ENCODE data around the gene GJA4. TPM values are rescaled to one million over a fixed set of nuclear protein-coding genes. Genes with fewer than 3 reads are reported as not detected.

The GJA4 gene
- polyA plus RNA-seq, 1 donor from 2014 or later = not detected

GRCh38 chr1:34746101-34746500 is 46.7 kb upstream of the GJA4 start:
- Histone ChIP-seq H3K9me2 (ENCODE audit: insufficient read depth, low read length) (no peaks in the 10 kb centered on the region), H3K27ac (ENCODE audit: low read length) (no peak overlapping the region), H3F3A (ENCODE audit: insufficient read depth, low read length, poor library complexity, severe bottlenecking) (no peaks in the 10 kb centered on the region), H3K4me2 (ENCODE audit: low read length) (no peak overlapping the region), H2AFZ (ENCODE audit: low read depth, low read length) (no peak overlapping the region), H3K9me3 (ENCODE audit: low read length) (no peaks in the 10 kb centered on the region), H3K36me3 (ENCODE audit: insufficient read depth, low read length) (no peaks in the 10 kb centered on the region), H4K20me1 (ENCODE audit: insufficient read depth) (no peaks in the 10 kb centered on the region), H3K27me3 (ENCODE audit: insufficient read depth, low read depth, low read length) (no peaks in the 10 kb centered on the region), H3K4me3 (ENCODE audit: low read length) (no peak overlapping the region), H3K9ac (ENCODE audit: low read length) (no peak overlapping the region), H3K79me2 (replicated peaks; ENCODE audit: insufficient read depth, low read length) (no peaks in the 10 kb centered on the region)
- no peak for TF ChIP-seq RAD21 (conservative IDR thresholded peaks at IDR 0.05)
- TF ChIP-seq EP300 (conservative IDR thresholded peaks at IDR 0.05; ENCODE audit: poor library complexity, severe bottlenecking) = no peak
- no peak for TF ChIP-seq SMC3 (conservative IDR thresholded peaks at IDR 0.05; ENCODE audit: poor library complexity)
- TF ChIP-seq POLR2AphosphoS5 (IDR thresholded peaks at IDR 0.05) = no peak
- TF ChIP-seq MXI1 (conservative IDR thresholded peaks at IDR 0.05; ENCODE audit: poor library complexity, severe bottlenecking) = no peak
- no peak for TF ChIP-seq CTCF (IDR thresholded peaks at IDR 0.05; ENCODE audit: poor library complexity, severe bottlenecking)
- no peak for TF ChIP-seq EZH2 (IDR thresholded peaks at IDR 0.05; ENCODE audit: borderline replicate concordance, insufficient read depth, low read length, poor library complexity, severe bottlenecking)
- TF ChIP-seq REST (IDR thresholded peaks at IDR 0.05; ENCODE audit: borderline replicate concordance) = no peak
- no peak for TF ChIP-seq TAF1 (IDR thresholded peaks at IDR 0.05; ENCODE audit: low read depth)

GRCh38 chr1:34746785-34747637 is 45.8 kb upstream of the GJA4 start:
- no peaks in the 10 kb centered on the region for H4K20me1 ChIP-seq (ENCODE audit: insufficient read depth)
- H3K79me2 ChIP-seq (replicated peaks; ENCODE audit: insufficient read depth, low read length) = no peaks in the 10 kb centered on the region
- no peak overlapping the region for H3K27ac ChIP-seq (ENCODE audit: low read length)
- no peaks in the 10 kb centered on the region for H3K36me3 ChIP-seq (ENCODE audit: insufficient read depth, low read length)
- H3K9ac ChIP-seq (ENCODE audit: low read length) = no peak overlapping the region
- H3K9me3 ChIP-seq (ENCODE audit: low read length) = no peaks in the 10 kb centered on the region
- no peak overlapping the region for H2AFZ ChIP-seq (ENCODE audit: low read depth, low read length)
- TF ChIP-seq MXI1 (conservative IDR thresholded peaks at IDR 0.05; ENCODE audit: poor library complexity, severe bottlenecking) (no peak), EZH2 (IDR thresholded peaks at IDR 0.05; ENCODE audit: borderline replicate concordance, insufficient read depth, low read length, poor library complexity, severe bottlenecking) (no peak), CTCF (IDR thresholded peaks at IDR 0.05; ENCODE audit: poor library complexity, severe bottlenecking) (no peak), TAF1 (IDR thresholded peaks at IDR 0.05; ENCODE audit: low read depth) (no peak), EP300 (conservative IDR thresholded peaks at IDR 0.05; ENCODE audit: poor library complexity, severe bottlenecking) (no peak), POLR2AphosphoS5 (IDR thresholded peaks at IDR 0.05) (no peak), REST (IDR thresholded peaks at IDR 0.05; ENCODE audit: borderline replicate concordance) (no peak), SMC3 (conservative IDR thresholded peaks at IDR 0.05; ENCODE audit: poor library complexity) (no peak), RAD21 (conservative IDR thresholded peaks at IDR 0.05) (no peak)
- H3K27me3 ChIP-seq (ENCODE audit: insufficient read depth, low read depth, low read length) = no peaks in the 10 kb centered on the region
- H3K9me2 ChIP-seq (ENCODE audit: insufficient read depth, low read length) = no peaks in the 10 kb centered on the region
- H3F3A ChIP-seq (ENCODE audit: insufficient read depth, low read length, poor library complexity, severe bottlenecking) = no peaks in the 10 kb centered on the region
- H3K4me2 ChIP-seq (ENCODE audit: low read length) = no peak overlapping the region
- no peak overlapping the region for H3K4me3 ChIP-seq (ENCODE audit: low read length)

Measured in neural cell (in vitro differentiated cells).